Non-pigmented ciliary epithelial cell (primary cell): ENCODE results near the gene NFIX.

Experiments used
- DNase-seq: peaks from one replicate; pipeline ENCODE4 v3.0.0-alpha.2; 2010; ENCODE audit warnings: low read depth

NFIX gene

DNA sequence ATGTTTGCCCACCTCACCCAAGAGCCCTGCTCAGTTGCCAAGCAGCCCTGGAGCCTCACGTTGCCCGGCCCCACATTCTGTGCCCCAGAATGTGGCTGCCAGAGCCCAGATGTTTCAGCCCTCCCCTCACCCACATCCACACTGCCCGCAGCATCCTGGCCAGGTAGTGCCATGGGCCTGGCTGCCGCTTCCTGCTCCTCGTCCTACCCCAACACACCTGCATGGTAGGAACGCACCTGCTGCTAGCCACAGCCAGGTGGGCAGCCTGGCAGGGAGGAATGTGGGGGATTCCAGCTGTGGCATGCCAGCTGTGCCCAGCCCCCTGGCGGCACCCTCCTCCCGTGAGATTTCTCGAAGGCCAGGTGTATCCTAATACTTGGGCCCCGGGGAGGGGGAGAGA lies 7.5 kb upstream of the NFIX start:
- no peak for DNase-seq

DNA sequence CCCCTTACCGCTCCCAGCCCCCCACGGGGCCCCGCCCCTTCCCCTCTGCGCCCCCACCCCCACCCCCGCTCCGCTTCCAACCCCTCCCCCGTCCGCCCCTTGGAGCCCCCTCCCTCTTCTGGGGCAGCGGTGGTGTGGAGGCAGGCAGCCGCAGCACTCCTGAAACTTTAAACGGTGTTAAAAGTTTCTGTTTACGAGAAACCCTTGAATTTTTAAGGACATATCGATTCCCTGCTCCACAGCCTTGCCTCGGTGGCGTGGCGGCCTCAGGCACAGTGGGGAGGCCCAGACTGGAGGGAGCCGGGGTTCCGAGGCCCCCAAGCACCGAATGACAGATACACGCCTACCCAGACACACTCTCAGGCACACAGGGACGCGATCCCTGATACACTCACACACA lies 4.8 kb upstream of the NFIX start:
- DNase-seq, result no peak

DNA sequence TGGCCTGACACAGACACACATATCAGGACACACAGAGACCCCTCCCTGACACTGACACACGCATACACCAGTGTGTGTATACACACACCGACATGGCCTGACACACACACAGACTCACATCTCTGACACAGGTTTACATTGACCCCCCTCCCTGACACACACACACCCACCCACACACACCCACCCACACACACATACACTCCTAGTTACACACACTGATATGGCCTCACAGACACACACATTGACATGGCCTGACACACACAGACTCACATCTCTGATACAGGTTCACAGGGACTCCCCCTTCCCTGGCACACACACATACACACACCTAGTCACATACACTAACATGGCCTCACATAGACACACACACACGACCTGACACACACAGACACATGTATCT lies 4.4 kb upstream of the NFIX start:
- DNase-seq, result no peak

DNA sequence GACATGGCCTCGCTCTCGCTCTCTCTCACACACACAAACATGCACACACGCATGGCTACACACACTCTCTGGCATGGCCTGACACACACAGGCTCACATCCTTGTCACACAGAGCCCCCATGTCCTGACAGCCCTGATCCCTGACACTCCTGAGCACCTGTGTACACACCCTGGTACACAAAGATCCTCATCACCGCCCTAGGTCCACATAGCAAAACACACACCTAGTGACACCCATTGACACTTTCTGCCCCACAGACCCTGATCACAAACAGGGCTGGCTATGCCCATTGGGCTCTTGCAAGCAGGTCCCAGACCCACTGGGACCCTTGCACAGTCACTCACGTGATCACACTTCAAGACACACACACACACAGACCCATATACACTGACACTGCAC lies 4.0 kb upstream of the NFIX start:
- no peak for DNase-seq

DNA sequence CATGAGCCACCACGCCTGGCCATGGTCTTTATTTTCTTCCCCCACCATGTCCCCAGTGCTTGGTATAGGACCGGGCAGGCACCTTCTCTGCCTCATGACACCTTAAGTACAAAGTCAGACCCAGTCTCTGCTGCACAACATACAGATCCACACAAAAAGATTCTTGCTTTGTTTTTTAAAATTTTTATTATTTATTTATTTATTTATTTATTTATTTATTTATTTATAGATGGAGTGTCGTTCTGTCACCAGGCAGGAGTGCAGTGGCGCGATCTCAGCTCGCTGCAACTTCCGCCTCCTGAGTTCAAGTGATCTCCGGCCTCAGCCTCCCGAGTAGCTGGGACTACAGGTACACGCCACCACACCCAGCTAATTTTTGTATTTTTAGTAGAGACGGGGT lies 2.5 kb upstream of the NFIX start:
- no peak for DNase-seq

DNA sequence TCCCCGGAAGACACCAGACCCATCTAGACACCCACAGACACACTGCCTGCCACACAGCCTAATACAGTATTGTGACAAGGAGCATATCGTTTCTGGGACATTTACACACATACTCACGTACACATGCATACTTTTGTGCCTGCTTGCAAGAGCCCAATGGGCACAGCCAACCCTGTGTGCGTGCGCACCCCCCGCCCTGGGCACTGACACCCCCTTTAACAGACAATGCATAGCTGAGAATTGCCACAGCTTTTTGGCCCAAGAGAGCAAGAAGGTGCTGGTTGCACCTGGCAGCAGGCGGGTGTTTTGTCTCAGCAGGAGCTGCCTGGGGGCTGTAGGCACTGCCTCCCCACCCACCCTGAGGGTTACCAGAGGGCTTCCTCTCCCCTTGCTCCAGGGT lies 1.7 kb upstream of the NFIX start:
- DNase-seq, result no peak

DNA sequence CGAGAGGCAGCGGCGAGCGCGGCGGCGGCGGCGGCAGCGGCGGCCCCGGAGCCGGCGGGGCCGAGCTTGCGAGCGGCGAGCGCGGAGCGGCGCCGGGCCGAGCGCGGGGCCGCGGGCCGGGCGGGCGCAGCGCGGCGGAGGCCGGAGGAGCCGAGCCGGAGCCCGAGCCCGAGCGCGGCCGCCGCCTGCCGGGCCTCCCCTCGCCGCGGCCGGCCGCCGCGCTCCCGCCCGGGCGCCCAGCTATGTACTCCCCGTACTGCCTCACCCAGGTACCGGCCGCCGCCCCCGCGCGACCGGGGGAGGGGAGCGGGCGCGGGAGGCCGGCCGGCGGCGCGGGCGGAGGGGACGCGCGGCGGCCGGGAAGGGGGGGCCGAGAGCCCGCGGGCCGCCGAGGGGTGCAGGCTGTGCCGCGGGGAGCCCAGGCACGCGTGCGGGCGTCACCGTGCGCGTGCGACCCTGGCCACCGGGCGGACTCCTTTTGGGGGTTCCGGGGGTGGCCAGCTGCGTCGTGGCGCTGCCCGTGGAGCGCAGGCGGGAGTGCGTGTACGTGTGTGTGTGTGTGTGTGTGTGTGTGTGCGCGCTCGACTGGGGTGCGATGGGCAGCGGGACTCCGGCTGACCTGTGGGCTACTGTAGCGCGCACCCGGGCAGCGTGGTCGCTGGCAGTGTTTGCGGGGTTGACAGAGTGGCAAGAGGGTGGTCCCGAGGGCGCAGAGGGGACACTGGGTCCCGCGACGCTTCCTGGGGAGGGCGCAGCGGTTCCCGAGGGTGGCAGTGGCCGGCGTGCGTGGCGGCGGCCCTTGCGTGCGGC lies 526 bp downstream of the NFIX start:
- no peak for DNase-seq

DNA sequence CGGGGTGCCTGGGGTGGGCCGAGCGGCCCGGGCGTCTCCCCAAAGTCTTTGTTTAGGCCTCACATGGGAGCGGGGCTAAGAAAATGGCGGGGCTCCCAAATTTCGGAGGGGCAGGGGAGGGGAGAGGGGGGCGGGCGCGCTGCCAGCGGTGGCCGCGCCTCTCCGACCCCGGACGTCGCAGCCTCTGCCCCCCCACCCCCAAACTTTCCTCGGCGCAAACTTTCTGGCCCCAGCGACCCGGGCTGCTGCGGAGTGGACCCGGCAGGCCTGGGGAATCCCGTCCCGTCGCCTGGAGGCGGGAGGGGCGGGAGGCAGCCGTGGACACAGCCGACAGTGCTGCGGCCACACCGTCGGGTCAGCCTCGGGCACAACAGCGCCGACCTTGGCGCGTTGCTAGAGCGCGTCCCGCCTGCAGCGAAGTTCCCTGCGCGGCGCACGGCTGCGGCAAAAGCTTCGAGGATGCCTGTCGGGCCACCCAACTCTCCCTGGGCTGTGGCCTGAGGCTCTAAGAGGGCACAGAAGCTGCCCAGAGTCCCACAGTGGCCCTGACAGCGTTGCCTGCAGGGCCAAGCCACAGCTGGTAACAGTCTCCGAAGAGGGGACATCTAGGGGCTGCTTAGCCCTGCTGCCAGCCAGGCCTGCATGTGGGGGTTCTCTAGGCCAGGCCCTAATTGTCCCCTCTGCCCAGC lies 1.3 kb downstream of the NFIX start:
- no peak for DNase-seq

DNA sequence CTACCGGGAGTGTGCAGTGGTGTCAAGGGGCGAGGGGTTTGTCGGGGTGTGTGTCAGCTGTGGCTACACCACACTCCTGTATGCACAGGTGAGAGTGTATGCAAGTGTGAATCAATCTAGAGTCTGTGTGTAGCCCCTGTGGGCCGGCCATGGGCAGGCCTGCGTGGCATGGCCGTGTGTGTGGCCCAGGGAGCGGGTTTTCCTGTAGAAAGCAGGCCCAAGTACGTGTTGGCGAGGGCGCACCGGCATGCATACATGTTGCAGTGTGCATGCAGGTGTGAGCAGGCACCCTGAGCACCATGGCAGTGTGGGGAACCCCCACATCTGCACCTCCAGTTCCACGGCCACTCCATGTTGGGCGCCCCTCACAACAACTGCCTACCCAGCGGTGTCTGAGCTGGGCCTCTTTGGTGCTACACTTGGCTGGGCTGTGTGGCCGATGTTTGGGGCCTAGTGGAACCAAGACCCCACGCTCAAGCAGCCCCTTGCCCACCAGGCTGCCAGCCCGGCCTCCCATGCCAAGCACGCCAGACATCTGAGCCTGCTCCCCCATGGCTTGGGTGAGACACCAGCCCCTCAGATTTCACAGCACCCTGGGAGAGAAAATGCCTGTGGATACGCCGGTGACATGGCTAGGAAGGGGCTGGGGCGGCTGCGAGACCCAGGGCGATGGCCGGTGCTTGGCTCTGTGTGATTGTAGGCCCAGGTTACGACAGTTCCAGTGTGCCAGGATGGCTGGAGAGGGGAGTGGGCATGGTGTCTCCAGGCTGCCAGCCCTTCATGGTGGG lies 2.1 kb downstream of the NFIX start:
- DNase-seq, result no peak

DNA sequence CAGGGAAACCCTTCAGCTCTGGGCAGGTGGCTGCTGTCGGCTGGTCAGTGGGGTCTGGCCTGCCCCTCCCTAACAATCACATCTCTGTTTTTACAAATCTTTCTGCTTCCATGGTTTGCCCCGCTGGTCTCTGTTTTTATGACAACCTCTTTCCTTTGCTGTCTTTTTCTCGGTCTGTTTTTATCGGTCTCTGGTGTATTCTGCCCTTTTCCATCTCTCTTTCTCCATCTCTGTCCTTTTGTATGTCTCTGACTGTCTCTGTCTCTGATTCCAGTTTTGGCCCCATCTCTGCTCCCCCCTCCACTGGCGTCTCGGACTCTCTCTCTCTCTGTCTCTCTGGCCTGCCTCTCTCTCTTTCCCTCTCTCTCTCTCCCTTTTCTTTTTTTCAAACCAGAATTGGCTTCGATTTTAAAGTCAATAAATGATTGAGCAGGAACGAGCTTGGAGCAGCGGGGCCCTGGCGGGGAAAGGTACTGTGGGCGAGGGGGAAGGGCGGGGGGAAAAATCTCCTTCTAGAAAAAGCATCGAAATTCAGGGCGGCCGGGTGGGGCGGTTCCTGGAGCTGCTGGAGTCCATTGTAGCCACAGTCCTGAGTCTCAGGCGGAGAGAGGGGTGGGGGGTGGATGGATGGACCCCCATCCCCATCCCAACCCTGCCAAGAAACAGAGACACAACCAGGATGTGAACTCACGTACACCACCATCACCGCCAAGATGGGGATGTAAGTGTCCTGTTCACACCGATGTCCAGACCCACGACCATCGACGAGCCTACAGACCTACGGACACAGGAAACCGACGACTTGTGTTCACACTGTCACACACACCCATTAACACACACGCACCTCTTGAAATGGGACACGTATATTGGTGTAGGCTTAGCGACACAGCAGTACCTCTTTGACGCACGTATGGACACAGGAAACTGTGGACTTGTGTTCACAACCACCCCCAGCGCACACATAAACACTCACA lies 3.0 kb downstream of the NFIX start:
- no peak for DNase-seq

DNA sequence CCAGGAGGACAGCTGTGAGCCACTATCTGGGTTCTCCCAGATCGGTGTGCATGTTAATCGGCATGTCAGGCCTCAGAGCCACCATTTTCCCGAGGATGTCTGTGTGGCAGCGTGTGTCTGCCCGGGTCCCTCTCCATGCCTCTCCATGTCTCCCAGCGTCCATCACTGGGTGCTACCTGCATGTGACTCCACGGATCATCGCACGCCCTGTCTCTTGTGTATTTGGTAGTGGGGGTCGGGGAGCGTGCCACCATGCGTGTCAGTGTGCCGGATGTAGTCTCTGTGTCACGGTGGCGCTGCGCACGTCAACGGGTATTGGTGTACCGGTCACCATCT lies 5.9 kb downstream of the NFIX start:
- no peak for DNase-seq

DNA sequence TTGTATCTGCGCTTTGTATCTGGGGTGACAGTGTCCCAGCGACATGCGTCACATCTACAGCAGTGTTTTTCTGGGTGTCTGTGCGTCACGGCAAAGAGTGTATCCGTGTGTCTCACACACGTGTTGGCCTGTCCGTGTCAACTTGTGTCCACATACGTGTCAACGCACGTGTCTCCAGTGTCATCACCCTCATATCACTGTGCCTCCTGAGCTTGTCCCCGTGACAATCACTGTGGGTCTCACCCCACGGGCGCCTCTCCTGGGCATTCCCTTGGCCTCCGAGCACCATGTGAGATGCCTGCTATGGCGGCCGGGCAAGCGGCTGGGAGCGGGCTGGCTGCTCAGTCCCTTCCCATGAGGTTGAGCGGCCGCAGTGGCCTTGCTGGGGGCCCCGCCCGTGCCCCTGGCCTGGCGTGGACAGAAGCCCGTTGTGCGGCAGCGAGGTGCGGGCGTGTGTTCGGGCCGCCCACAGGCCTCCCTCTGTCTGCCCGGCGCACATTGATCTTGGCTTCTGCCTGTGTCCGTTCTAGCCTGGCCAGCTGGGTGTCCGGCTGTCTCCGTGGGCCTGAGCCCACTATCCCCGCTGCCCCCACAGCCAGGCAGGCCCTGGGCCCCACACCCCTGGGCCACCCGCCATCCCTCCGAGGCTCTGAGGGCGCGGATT lies 6.4 kb downstream of the NFIX start:
- no peak for DNase-seq

DNA sequence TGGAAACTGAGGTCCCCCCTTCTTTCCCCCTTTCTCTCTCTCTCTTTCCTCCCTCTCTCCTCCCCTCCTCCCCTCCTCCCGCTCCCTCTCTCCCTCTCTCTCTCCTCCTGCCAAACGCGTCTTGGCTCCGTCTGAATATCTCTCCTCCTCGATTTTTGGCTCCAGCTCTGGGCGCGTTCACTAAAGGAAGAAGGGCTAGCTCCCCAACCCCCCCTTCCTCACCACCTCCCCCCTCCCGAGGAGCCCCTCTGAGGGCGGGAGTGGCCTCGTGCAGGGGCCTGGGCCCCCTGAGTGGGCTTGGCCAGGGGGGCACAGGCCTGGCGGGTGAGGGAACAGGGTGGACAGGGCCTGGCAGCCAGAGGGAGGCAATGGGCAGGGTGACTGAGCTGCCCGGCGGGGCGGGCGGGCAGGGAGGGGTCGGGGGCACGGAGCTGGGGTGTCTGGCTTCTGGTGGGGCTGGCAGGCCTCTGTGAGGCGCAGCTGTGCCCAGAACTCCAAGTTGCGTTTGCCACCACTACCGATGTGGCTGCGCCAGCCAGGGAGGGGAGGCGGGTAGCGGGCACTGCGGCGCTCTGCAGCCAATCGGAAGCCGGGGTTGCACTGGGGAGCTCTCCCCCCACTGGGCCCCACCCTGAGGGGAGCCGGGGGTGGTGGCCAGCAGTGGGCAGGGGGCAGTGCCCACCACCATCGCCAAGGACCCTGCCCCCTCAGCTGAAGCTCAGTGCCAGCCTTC lies 7.1 kb downstream of the NFIX start:
- DNase-seq, result no peak

DNA sequence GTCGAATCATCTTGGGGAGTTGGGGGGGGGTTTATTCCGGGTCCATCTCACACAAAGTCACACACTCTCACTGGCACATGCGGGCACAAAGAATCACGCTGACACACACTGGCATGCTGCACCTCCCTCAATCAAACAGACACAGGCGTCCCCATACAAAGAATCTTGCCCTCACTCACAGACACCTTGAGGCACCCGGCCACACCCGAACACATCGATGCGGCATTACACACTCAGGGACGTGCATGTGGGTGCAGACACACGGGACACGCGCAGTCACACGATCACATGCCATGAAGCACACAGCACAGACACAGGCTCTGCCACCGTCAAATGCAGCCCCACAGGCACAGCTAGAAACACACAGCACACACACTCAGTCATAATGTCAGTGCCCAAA lies 7.8 kb downstream of the NFIX start:
- DNase-seq, result no peak

DNA sequence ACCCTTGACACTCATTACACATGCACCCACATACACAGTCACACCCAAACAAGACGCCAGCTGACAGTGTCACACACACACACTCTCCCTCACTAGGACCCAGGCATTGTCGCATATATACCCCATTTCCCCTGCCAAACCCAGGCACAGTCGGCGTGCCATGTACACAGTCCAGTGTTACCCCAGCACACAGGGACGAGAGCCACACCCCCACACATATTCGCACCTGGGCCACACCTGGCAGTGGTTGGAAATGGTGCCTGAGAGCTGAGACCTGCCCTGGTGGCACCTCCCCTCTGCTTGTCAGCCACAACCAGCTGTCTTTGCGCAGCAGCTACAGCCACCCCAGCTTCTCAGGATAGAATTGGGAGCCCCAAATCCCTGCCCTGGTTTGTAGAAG lies 9.0 kb downstream of the NFIX start:
- no peak for DNase-seq

DNA sequence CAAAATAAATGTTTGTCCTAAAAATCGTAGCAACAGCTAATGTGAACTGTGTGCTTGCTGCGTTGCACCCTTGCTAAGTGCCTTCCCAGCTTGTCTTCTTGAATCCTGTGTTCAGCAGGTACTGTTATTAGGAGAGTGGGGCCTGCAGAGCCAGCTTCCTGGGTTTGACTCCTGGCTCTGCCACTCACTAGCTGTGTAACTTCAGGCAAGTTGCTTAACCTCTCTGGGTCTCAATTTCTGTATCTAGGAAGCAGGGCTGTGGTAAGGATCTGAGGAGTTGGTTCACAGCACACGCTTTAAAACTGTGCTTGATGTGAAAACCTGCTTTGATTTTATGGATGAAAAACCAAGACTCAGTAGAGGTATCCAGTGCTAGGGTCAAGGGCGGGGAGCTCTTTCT lies 10.0 kb downstream of the NFIX start:
- DNase-seq, result no peak

DNA sequence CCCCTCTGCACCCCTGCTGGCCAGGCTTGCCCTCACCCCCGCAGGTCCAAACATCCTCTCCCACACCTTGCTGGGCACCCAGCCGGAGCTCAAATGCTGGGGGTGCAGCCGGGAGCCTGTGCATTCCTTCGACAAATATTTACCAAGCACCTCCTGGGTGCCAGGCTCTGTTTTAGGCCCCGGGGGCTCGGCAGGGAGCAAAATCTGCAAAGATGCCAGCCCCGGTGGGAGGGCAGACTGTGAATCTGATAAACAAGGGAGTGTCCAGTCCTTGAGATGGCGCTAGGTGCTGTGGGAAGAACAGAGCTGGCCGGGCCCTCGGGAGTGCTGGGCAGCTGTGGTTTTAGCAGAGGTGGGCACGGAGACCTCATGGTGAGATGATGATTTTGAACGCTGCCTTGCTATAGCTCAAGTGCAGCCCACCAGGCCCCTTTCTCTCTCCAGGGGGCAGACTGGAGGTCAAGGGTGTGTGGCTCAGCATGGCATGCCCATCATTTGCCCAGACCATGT lies 10.6 kb downstream of the NFIX start:
- DNase-seq, result no peak

DNA sequence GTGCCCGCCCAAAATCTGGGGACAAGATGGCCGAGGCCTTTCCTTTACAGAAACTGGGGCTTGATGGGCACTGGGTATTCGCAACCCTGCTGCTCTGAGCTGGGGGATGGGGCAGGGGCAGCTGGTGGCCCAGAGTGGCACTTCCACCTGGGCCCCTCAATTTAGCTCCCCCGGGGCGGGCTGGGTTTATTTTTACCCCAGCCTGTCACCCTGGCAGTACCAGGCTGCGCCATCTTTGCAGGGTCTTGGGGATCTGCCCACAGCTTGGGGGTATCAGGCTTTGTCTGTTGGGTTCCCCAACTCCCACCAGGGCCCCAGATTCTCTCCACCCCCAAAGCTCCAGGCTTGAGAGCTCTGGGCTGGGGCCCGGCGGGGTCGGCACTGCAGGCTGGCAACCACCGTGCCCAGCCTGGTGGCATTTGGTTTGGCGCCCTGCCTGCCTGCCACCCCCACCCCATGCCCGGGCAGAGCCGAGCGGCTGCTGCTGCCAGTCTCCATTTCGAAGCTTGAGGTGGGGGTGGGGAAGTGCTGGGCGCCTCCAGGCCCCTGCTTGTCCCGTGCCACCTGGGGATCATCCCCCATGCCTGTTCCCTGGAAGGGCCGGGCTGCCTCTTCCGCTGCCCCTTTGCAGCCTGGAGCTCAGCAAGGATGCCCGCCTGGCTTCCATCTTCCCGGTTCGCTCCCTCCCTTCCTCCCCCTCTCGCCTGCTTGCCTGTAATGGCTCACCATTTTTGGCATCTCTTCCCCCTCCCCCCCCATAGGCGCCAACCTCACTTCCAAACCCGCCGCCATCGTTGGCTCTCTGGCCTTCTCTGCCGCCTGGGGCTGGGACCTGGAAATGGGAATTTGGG lies 11.4 kb downstream of the NFIX start:
- DNase-seq, result no peak

DNA sequence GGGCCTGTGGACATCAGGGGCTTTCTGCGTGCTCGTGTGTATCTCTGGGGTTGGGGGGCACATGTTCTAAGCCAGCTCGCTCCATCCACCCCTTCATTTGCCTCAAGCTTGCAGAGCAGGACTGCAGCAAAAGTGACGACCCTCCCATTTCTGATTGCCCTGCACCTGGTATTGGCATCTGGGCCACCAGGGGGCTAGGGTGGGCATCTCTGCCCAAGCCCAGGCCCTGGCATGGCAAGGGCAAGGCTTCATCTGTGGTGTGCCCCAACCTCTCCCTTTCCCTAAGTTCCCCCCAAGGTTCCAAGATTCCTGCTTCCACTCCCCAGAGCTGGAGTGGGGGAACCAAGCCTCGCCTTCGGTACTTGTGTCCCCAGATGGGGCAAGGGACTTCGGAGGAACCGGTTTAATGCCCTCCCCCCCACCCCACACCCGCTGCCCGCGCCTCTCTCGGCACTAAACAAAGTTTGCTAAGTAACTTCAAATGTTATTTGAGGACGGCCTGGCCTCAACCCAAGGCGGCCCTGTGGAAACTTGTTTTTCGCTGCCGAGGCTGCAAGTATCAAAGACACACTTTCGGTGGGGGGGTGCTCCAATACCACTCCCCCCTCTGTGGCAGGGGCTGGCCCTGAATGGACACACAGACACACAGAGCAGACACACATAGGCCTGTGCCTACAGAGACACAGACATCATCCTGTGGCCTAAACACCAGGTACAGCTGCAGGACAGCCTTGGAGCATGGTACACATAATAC lies 12.2 kb downstream of the NFIX start:
- no peak for DNase-seq
